ENCODE results near the gene TIMM22. TPM values are rescaled to one million over a fixed set of nuclear protein-coding genes. Genes with fewer than 3 reads are reported as not detected.
"Not testable (repeated sequence)": the region's sequence is repeated elsewhere in the genome, so short reads cannot be mapped to it uniquely, and the experiment has no call there.

Gene TIMM22
- total RNA-seq, 2 donors from 2014 or later: 10.3 to 12.0 TPM

GRCh38 chr17:964876-965275, 32.1 kb upstream of the TIMM22 start:
- no peak for ATAC-seq (replicated peaks in 1 of 2)
- H3K4me1 Mint-ChIP-seq (ENCODE audit: low read depth): peaks cover 4% of the 10 kb centered on the region
- no peak for DNase-seq
- H3K4me3 Mint-ChIP-seq: no peak overlapping the region
- H3K27ac Mint-ChIP-seq: no peak overlapping the region
- H3K27me3 Mint-ChIP-seq (ENCODE audit: low read depth): peaks cover 33% of the 10 kb centered on the region
- H3K9me3 Mint-ChIP-seq: no peaks in the 10 kb centered on the region
- H3K36me3 Mint-ChIP-seq (ENCODE audit: insufficient read depth in 2 of 2): no peaks in the 10 kb centered on the region

- Mint-ChIP-seq H3K9me3 (no peaks in the 10 kb centered on the region), H3K27ac (no peak overlapping the region), H3K4me3 (no peak overlapping the region), H3K27me3 (ENCODE audit: low read depth) (peaks cover 39% of the 10 kb centered on the region), H3K4me1 (ENCODE audit: low read depth) (peaks cover 6% of the 10 kb centered on the region), H3K36me3 (ENCODE audit: insufficient read depth in 2 of 2) (no peaks in the 10 kb centered on the region)
- DNase-seq: no peak
- no peak for ATAC-seq (replicated peaks in 1 of 2)
Measured at GRCh38 chr17:965311-965989, 31.5 kb upstream of the TIMM22 start.

- no peaks in the 10 kb centered on the region for H3K9me3 Mint-ChIP-seq
- no peak for ATAC-seq (replicated peaks in 1 of 2)
- H3K27ac Mint-ChIP-seq: no peak overlapping the region
- no peak for DNase-seq
- H3K36me3 Mint-ChIP-seq (ENCODE audit: insufficient read depth in 2 of 2): no peaks in the 10 kb centered on the region
- H3K27me3 Mint-ChIP-seq (ENCODE audit: low read depth): peaks cover 35% of the 10 kb centered on the region
- no peak overlapping the region for H3K4me3 Mint-ChIP-seq
- peaks cover 6% of the 10 kb centered on the region for H3K4me1 Mint-ChIP-seq (ENCODE audit: low read depth)
Measured at GRCh38 chr17:967122-967521, 29.8 kb upstream of the TIMM22 start.

GRCh38 chr17:968812-969730, 27.9 kb upstream of the TIMM22 start:
- peak overlapping the region; percentile 46 to 55 for H3K4me3 Mint-ChIP-seq
- H3K36me3 Mint-ChIP-seq (ENCODE audit: insufficient read depth in 2 of 2): no peaks in the 10 kb centered on the region
- H3K27me3 Mint-ChIP-seq (ENCODE audit: low read depth): peaks cover 34% of the 10 kb centered on the region
- ATAC-seq (replicated peaks in 1 of 2) (no peak), DNase-seq (no peak)
- H3K27ac Mint-ChIP-seq: no peak overlapping the region
- H3K9me3 Mint-ChIP-seq: no peaks in the 10 kb centered on the region
- H3K4me1 Mint-ChIP-seq (ENCODE audit: low read depth): peaks cover 6% of the 10 kb centered on the region

GRCh38 chr17:969811-970355, 27.0 kb upstream of the TIMM22 start:
- ATAC-seq (replicated peaks in 1 of 2) (no peak), DNase-seq (no peak)
- Mint-ChIP-seq H3K27ac (no peak overlapping the region), H3K36me3 (ENCODE audit: insufficient read depth in 2 of 2) (no peaks in the 10 kb centered on the region), H3K4me1 (ENCODE audit: low read depth) (peaks cover 6% of the 10 kb centered on the region), H3K27me3 (ENCODE audit: low read depth) (peaks cover 26% of the 10 kb centered on the region), H3K4me3 (peak overlapping the region; percentile 46 to 55), H3K9me3 (no peaks in the 10 kb centered on the region)

- Mint-ChIP-seq H3K27ac (no peak overlapping the region), H3K27me3 (ENCODE audit: low read depth) (peaks cover 31% of the 10 kb centered on the region), H3K4me3 (peak overlapping the region in 1 of 2 donors; percentile 55), H3K9me3 (no peaks in the 10 kb centered on the region), H3K4me1 (ENCODE audit: low read depth) (peaks cover 6% of the 10 kb centered on the region), H3K36me3 (ENCODE audit: insufficient read depth in 2 of 2) (no peaks in the 10 kb centered on the region)
- DNase-seq (no peak), ATAC-seq (replicated peaks in 1 of 2) (no peak)
Measured at GRCh38 chr17:970364-970763, 26.6 kb upstream of the TIMM22 start.

- not testable (repeated sequence) for H3K36me3 Mint-ChIP-seq (ENCODE audit: insufficient read depth in 2 of 2); H3K4me3 Mint-ChIP-seq
Measured at GRCh38 chr17:971861-972260, 25.1 kb upstream of the TIMM22 start.

GRCh38 chr17:973053-973452, 23.9 kb upstream of the TIMM22 start:
- Mint-ChIP-seq H3K36me3 (ENCODE audit: insufficient read depth in 2 of 2) (no peaks in the 10 kb centered on the region), H3K27ac (no peak overlapping the region), H3K4me1 (ENCODE audit: low read depth) (peaks cover 8% of the 10 kb centered on the region), H3K27me3 (ENCODE audit: low read depth) (peaks cover 57% of the 10 kb centered on the region), H3K4me3 (no peak overlapping the region), H3K9me3 (no peaks in the 10 kb centered on the region)
- DNase-seq (no peak), ATAC-seq (replicated peaks in 1 of 2) (no peak)

More at GRCh38 chr17:971861-972260, 25.1 kb upstream of the TIMM22 start:
- H3K4me1 Mint-ChIP-seq (ENCODE audit: low read depth); H3K27ac Mint-ChIP-seq; ATAC-seq (replicated peaks in 1 of 2); DNase-seq; H3K9me3 Mint-ChIP-seq: not testable (repeated sequence)
- H3K27me3 Mint-ChIP-seq (ENCODE audit: low read depth): peaks cover 45% of the 10 kb centered on the region

GRCh38 chr17:974778-975177, 22.2 kb upstream of the TIMM22 start:
- DNase-seq; H3K27ac Mint-ChIP-seq; H3K4me1 Mint-ChIP-seq (ENCODE audit: low read depth); ATAC-seq (replicated peaks in 1 of 2); H3K4me3 Mint-ChIP-seq; H3K9me3 Mint-ChIP-seq; H3K36me3 Mint-ChIP-seq (ENCODE audit: insufficient read depth in 2 of 2): not testable (repeated sequence)
- H3K27me3 Mint-ChIP-seq (ENCODE audit: low read depth): peaks cover 48% of the 10 kb centered on the region

- Mint-ChIP-seq H3K27ac (no peak overlapping the region), H3K36me3 (ENCODE audit: insufficient read depth in 2 of 2) (peaks cover 0 to 2% of the 10 kb centered on the region in 2 donors), H3K27me3 (ENCODE audit: low read depth) (peaks cover 41% of the 10 kb centered on the region), H3K4me1 (ENCODE audit: low read depth) (peaks cover 12% of the 10 kb centered on the region), H3K9me3 (no peaks in the 10 kb centered on the region), H3K4me3 (no peak overlapping the region)
- ATAC-seq (replicated peaks in 1 of 2): no peak
- no peak for DNase-seq
Measured at GRCh38 chr17:975371-975915, 21.5 kb upstream of the TIMM22 start.

- Mint-ChIP-seq H3K27me3 (ENCODE audit: low read depth) (peaks cover 40% of the 10 kb centered on the region), H3K27ac (no peak overlapping the region)
- ATAC-seq (replicated peaks in 1 of 2): no peak
Measured at GRCh38 chr17:976312-976711, 20.6 kb upstream of the TIMM22 start.

GRCh38 chr17:977166-977565, 19.8 kb upstream of the TIMM22 start:
- Mint-ChIP-seq H3K9me3 (no peaks in the 10 kb centered on the region), H3K27me3 (ENCODE audit: low read depth) (peaks cover 40% of the 10 kb centered on the region), H3K4me3 (no peak overlapping the region), H3K36me3 (ENCODE audit: insufficient read depth in 2 of 2) (peaks cover 0 to 2% of the 10 kb centered on the region in 2 donors), H3K4me1 (ENCODE audit: low read depth) (peaks cover 21% of the 10 kb centered on the region), H3K27ac (no peak overlapping the region)
- DNase-seq: no peak
- no peak for ATAC-seq (replicated peaks in 1 of 2)

More at GRCh38 chr17:976312-976711, 20.6 kb upstream of the TIMM22 start:
- no peak for DNase-seq
- H3K4me3 Mint-ChIP-seq: no peak overlapping the region
- H3K9me3 Mint-ChIP-seq: no peaks in the 10 kb centered on the region
- peaks cover 20% of the 10 kb centered on the region for H3K4me1 Mint-ChIP-seq (ENCODE audit: low read depth)
- H3K36me3 Mint-ChIP-seq (ENCODE audit: insufficient read depth in 2 of 2): peaks cover 0 to 2% of the 10 kb centered on the region in 2 donors

Data from activated T-cell treated with anti-CD3 and anti-CD28 coated beads, Interleukin-2, amount 50 U/mL, for 72 hours (primary cell).